NCI-H69 (cell line): ENCODE data around the gene RAB27B.
"Not testable (repeated sequence)": the region's sequence is repeated elsewhere in the genome, so short reads cannot be mapped to it uniquely, and the experiment has no call there.

ENCODE experiments used
- DNase-seq: peaks from one replicate; lab custom pipeline; 2025; lab: John Stamatoyannopoulos, UW

The RAB27B gene

GRCh38 chr18:54815086-54815485 is 13.2 kb upstream of the RAB27B start:
- DNase-seq = no peak

GRCh38 chr18:54820785-54821275 is 7.4 kb upstream of the RAB27B start:
- DNase-seq = not testable (repeated sequence)

GRCh38 chr18:54822872-54823845 is 5.1 kb upstream of the RAB27B start:
- no peak for DNase-seq

- no peak for DNase-seq
Observed at GRCh38 chr18:54824761-54825160, 3.5 kb upstream of the RAB27B start.

GRCh38 chr18:54825601-54826344 is 2.5 kb upstream of the RAB27B start:
- DNase-seq = no peak

- DNase-seq = no peak
Observed at GRCh38 chr18:54828986-54829385, 709 bp downstream of the RAB27B start.

GRCh38 chr18:54829856-54830255 is 1.6 kb downstream of the RAB27B start:
- DNase-seq = no peak

GRCh38 chr18:54830260-54830659 is 2.0 kb downstream of the RAB27B start:
- DNase-seq = no peak

GRCh38 chr18:54830866-54831265 is 2.6 kb downstream of the RAB27B start:
- no peak for DNase-seq

- no peak for DNase-seq
Observed at GRCh38 chr18:54835944-54836343, 7.7 kb downstream of the RAB27B start.

GRCh38 chr18:54843314-54843713 is 15.0 kb downstream of the RAB27B start:
- DNase-seq = no peak

- no peak for DNase-seq
Observed at GRCh38 chr18:54845787-54846186, 17.5 kb downstream of the RAB27B start.

- no peak for DNase-seq
Observed at GRCh38 chr18:54848121-54848520, 19.8 kb downstream of the RAB27B start.

- no peak for DNase-seq
Observed at GRCh38 chr18:54849683-54850082, 21.4 kb downstream of the RAB27B start.

GRCh38 chr18:54850598-54850997 is 22.3 kb downstream of the RAB27B start:
- no peak for DNase-seq

GRCh38 chr18:54852780-54853675 is 24.8 kb downstream of the RAB27B start:
- DNase-seq = no peak

- DNase-seq = not testable (repeated sequence)
Observed at GRCh38 chr18:54855050-54855449, 26.8 kb downstream of the RAB27B start.

- DNase-seq = no peak
Observed at GRCh38 chr18:54856105-54856646, 27.9 kb downstream of the RAB27B start.

- DNase-seq = no peak
Observed at GRCh38 chr18:54857499-54857898, 29.2 kb downstream of the RAB27B start.

- peak; percentile 37 for DNase-seq
Observed at GRCh38 chr18:54859667-54860421, 31.6 kb downstream of the RAB27B start.

- DNase-seq = no peak
Observed at GRCh38 chr18:54860941-54861340, 32.7 kb downstream of the RAB27B start.
